ENCODE data around the gene MICOS13. TPM values are rescaled to one million over a fixed set of nuclear protein-coding genes. Genes with fewer than 3 reads are reported as not detected.

MICOS13 gene
- total and polyA plus RNA-seq, 8 donors: 11.0 to 171 (median 70.8) TPM

DNA sequence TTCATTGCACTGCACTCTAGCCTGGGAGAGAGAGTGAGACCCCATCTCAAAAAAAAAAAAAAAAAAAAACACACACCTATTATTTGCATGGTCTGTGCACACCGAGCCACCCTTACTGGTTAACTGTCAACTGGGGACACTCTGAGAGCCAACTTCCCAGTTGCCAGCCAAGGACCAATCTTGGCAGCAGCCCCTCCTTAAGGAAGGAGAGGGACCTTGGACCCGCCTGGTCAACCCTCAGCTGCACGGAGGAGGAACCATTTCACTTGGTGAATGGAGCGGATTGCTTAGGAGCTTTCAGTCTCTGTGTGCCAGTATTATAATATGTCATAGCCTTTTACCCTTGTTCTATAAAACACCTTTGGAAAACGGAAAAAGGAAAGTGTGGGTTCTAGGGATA lies 24.9 kb downstream of the MICOS13 start:
- H3K36me3 ChIP-seq: peaks cover 96 to 100% (median 100%) of the 10 kb centered on the region in 4 donors
- 74 to 85% (median 78%) methylated on average over 5 of the region's 5 CpGs for WGBS, 5 donors
- intact Hi-C loops (cut with DNase I; ENCODE audit: low total_unique reads): no loop called here
- H3K27ac ChIP-seq: no peak overlapping the region
- TF ChIP-seq, protein P1, sequence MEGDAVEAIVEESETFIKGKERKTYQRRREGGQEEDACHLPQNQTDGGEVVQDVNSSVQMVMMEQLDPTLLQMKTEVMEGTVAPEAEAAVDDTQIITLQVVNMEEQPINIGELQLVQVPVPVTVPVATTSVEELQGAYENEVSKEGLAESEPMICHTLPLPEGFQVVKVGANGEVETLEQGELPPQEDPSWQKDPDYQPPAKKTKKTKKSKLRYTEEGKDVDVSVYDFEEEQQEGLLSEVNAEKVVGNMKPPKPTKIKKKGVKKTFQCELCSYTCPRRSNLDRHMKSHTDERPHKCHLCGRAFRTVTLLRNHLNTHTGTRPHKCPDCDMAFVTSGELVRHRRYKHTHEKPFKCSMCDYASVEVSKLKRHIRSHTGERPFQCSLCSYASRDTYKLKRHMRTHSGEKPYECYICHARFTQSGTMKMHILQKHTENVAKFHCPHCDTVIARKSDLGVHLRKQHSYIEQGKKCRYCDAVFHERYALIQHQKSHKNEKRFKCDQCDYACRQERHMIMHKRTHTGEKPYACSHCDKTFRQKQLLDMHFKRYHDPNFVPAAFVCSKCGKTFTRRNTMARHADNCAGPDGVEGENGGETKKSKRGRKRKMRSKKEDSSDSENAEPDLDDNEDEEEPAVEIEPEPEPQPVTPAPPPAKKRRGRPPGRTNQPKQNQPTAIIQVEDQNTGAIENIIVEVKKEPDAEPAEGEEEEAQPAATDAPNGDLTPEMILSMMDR (IDR thresholded peaks at IDR 0.05): no peak
- no peak for TF ChIP-seq EP300 (IDR thresholded peaks at IDR 0.05)
- TF ChIP-seq POLR2A (IDR thresholded peaks at IDR 0.05): no peak
- no peak for TF ChIP-seq POLR2AphosphoS5 (IDR thresholded peaks at IDR 0.05)
- H3K9me3 ChIP-seq: no peaks in the 10 kb centered on the region
- no peaks in the 10 kb centered on the region for H3K4me1 ChIP-seq
- H3K27me3 ChIP-seq: no peaks in the 10 kb centered on the region
- no peak overlapping the region for H3K4me3 ChIP-seq
- DNase-seq: no peak

DNA sequence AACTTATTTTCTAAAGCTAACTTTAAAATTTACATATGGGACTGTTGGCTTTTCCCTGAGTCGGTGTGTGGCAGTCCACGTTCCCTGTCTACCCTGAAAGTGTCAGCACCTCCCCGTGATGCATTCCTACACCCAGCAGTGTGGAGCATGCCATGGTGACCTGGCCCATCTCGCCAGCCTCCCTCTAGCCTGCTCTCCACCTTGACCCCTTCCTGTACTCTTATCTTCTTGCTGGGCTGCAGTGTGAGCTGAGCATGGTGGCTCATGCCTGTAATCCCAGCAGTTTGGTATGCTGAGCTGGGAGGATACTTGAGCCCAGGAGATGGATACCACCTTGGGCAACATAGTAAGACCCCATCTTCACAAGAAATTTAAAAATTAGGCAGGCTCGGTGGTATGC lies 25.4 kb downstream of the MICOS13 start:
- peaks cover 98 to 100% (median 100%) of the 10 kb centered on the region in 4 donors for H3K36me3 ChIP-seq
- intact Hi-C loops (cut with DNase I; ENCODE audit: low total_unique reads): no loop called here
- no peaks in the 10 kb centered on the region for H3K9me3 ChIP-seq
- H3K4me1 ChIP-seq: no peaks in the 10 kb centered on the region
- 86 to 92% (median 89%) methylated on average over 5 of the region's 5 CpGs for WGBS, 5 donors
- no peak overlapping the region for H3K27ac ChIP-seq
- no peak overlapping the region for H3K4me3 ChIP-seq
- H3K27me3 ChIP-seq: no peaks in the 10 kb centered on the region
- TF ChIP-seq POLR2A (IDR thresholded peaks at IDR 0.05) (no peak), POLR2AphosphoS5 (IDR thresholded peaks at IDR 0.05) (no peak), EP300 (IDR thresholded peaks at IDR 0.05) (no peak)
- TF ChIP-seq, protein P1 (IDR thresholded peaks at IDR 0.05): no peak
- DNase-seq: no peak

DNA sequence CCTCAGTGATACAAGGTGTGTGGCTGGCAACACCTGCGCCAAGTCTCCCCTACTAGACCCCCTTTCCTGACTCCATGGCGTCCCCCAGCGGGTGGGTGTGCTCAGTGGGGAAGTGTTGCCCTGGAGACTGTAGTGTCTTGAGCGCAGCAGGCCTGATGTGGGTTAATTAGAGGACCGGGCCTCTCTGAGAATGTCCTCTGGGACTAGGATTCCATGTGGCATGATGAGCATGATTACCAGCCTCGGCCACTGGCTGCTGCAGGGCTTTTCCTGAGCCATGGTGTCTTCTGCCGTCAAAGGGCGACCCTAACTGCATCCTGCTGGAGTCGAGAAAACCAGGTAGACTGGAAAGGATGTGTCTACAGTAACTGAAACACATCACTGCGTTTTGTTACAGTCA lies 28.1 kb downstream of the MICOS13 start:
- TF ChIP-seq POLR2AphosphoS5 (IDR thresholded peaks at IDR 0.05) (no peak), POLR2A (IDR thresholded peaks at IDR 0.05) (no peak), EP300 (IDR thresholded peaks at IDR 0.05) (no peak)
- TF ChIP-seq, protein P1 (IDR thresholded peaks at IDR 0.05): no peak
- intact Hi-C loops (cut with DNase I; ENCODE audit: low total_unique reads): no loop called here
- H3K27me3 ChIP-seq: no peaks in the 10 kb centered on the region
- no peaks in the 10 kb centered on the region for H3K4me1 ChIP-seq
- peaks cover 90 to 93% (median 93%) of the 10 kb centered on the region in 4 donors for H3K36me3 ChIP-seq
- no peak for DNase-seq
- H3K27ac ChIP-seq: no peak overlapping the region
- WGBS, 5 donors: 89 to 95% (median 93%) methylated on average over 9 to 10 of the region's 10 CpGs
- H3K4me3 ChIP-seq: no peak overlapping the region
- no peaks in the 10 kb centered on the region for H3K9me3 ChIP-seq

DNA sequence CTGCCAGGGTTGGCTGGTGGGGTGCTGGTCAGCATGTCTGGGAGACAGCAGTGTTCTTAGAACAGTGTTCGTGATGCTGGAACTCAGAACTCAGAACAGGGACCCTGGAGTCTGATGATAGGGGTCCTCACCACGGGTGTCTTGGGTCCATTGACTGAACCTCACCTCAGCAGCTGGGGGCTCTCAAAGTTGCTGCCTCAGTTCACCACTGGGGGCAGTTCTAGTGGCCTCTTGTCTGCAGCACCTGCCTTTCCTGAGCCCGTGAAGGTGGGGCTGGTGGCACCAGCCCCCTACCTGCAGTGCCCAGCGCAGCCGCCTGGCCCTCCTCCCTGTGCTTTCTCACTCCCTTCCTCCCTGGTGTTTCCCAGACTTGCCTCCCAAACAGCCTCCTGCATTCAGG lies 29.0 kb downstream of the MICOS13 start:
- Histone ChIP-seq H3K27me3 (no peaks in the 10 kb centered on the region), H3K4me3 (no peak overlapping the region), H3K27ac (no peak overlapping the region), H3K36me3 (peaks cover 92 to 93% (median 93%) of the 10 kb centered on the region in 4 donors), H3K4me1 (no peaks in the 10 kb centered on the region), H3K9me3 (no peaks in the 10 kb centered on the region)
- TF ChIP-seq, protein P1 (IDR thresholded peaks at IDR 0.05): no peak
- TF ChIP-seq POLR2A (IDR thresholded peaks at IDR 0.05): no peak
- TF ChIP-seq POLR2AphosphoS5 (IDR thresholded peaks at IDR 0.05): no peak
- no peak for TF ChIP-seq EP300 (IDR thresholded peaks at IDR 0.05)
- no peak for DNase-seq
- 69 to 100% (median 97%) methylated on average over 3 to 5 of the region's 5 CpGs for WGBS, 5 donors
- intact Hi-C loops (cut with DNase I; ENCODE audit: low total_unique reads): no loop called here
